ENCODE results near the gene PROCR. TPM values are rescaled to one million over a fixed set of nuclear protein-coding genes. Genes with fewer than 3 reads are reported as not detected.

The PROCR gene
- total RNA-seq, 4 donors from 2014 or later: 11.7 to 59.4 (median 35.9) TPM

DNA sequence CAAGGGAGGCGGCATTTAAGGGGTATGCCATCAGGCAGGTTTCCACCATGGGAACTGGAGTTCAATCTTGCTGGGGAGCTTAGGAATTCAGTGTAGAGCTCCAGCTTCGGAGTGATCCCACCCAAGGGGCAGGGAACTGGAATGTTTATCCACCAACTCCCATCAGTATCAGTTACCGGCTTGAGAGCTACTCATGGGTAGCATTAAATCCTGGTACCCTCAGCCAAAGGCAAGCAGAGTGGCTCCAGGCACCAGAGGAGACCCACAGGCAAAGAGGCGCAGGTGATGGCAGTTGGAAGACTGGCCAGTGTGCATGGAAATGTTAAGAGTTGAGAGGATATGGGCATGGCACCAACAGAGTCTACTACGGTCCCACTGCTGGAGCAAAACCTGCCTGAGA lies 38.8 kb upstream of the PROCR start:
- no peaks in the 10 kb centered on the region for H3K9me3 ChIP-seq
- H3K36me3 ChIP-seq: peaks cover 0 to 95% of the 10 kb centered on the region in 2 donors
- no peak for ATAC-seq
- no peaks in the 10 kb centered on the region for H3K27me3 ChIP-seq
- 93 to 100% methylated on average over 1 to 3 of the region's 5 CpGs for WGBS, 2 donors (ENCODE audit: low coverage in 1 of 2)
- H3K27ac ChIP-seq: no peak overlapping the region
- peaks cover 0 to 17% (median 0%) of the 10 kb centered on the region in 3 donors for H3K4me1 ChIP-seq
- H3K4me3 ChIP-seq: no peak overlapping the region
- TF ChIP-seq POLR2A (IDR thresholded peaks at IDR 0.05): no peak
- no peak for TF ChIP-seq POLR2AphosphoS5 (IDR thresholded peaks at IDR 0.05)
- TF ChIP-seq, protein P1, sequence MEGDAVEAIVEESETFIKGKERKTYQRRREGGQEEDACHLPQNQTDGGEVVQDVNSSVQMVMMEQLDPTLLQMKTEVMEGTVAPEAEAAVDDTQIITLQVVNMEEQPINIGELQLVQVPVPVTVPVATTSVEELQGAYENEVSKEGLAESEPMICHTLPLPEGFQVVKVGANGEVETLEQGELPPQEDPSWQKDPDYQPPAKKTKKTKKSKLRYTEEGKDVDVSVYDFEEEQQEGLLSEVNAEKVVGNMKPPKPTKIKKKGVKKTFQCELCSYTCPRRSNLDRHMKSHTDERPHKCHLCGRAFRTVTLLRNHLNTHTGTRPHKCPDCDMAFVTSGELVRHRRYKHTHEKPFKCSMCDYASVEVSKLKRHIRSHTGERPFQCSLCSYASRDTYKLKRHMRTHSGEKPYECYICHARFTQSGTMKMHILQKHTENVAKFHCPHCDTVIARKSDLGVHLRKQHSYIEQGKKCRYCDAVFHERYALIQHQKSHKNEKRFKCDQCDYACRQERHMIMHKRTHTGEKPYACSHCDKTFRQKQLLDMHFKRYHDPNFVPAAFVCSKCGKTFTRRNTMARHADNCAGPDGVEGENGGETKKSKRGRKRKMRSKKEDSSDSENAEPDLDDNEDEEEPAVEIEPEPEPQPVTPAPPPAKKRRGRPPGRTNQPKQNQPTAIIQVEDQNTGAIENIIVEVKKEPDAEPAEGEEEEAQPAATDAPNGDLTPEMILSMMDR (IDR thresholded peaks at IDR 0.05): no peak
- TF ChIP-seq EP300 (IDR thresholded peaks at IDR 0.05): no peak

DNA sequence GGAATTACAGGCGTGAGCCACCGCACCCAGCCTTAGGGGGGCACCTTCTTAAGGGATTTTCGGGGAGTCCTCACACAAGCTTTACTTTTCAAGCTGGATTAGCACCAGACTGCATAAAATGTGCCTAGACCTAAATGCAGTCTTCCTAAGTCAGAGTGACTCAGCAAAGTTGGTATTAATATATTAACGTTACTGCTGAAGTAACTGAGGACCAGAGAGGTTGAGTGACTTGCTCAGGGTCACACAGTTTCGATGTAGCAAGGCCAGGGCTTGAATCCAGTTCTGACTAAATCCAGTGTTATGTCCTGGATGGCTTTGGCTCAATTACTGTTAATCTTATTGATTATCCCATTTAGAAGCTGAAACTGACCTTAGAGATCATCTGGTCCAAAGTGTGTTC lies 38.1 kb upstream of the PROCR start:
- H3K27me3 ChIP-seq: no peaks in the 10 kb centered on the region
- peak overlapping the region in 1 of 4 donors; percentile 75 for H3K27ac ChIP-seq
- ATAC-seq: no peak
- no peaks in the 10 kb centered on the region for H3K9me3 ChIP-seq
- WGBS, 2 donors (ENCODE audit: low coverage in 1 of 2): 78 to 100% methylated on average over 1 to 5 of the region's 5 CpGs
- TF ChIP-seq POLR2AphosphoS5 (IDR thresholded peaks at IDR 0.05): no peak
- no peak for TF ChIP-seq POLR2A (IDR thresholded peaks at IDR 0.05)
- TF ChIP-seq EP300 (IDR thresholded peaks at IDR 0.05): no peak
- TF ChIP-seq, protein P1 (IDR thresholded peaks at IDR 0.05): no peak
- peaks cover 0 to 97% of the 10 kb centered on the region in 2 donors for H3K36me3 ChIP-seq
- no peak overlapping the region for H3K4me3 ChIP-seq
- peaks cover 0 to 17% (median 0%) of the 10 kb centered on the region in 3 donors for H3K4me1 ChIP-seq

DNA sequence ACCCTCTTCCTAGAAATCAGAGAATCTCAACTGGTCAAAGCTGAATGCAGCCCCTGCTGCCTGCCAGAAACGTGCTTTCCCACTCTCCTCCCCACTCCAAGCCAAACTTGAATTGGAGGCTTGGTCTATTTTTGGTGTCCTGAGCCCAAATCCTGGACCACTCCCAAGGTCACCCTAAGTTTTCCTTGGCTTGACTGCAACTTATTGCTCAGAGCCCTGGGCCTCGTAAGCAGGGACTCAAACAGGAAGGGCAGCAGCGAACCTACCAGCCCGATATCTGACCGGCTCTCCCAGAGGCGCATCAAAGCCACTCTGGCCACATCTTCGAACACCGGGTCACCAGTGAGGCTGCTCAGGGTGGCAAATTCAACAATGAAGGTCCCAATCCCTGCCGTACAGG lies 37.4 kb upstream of the PROCR start:
- peaks cover 0 to 17% (median 0%) of the 10 kb centered on the region in 3 donors for H3K4me1 ChIP-seq
- TF ChIP-seq POLR2A (IDR thresholded peaks at IDR 0.05): no peak
- TF ChIP-seq POLR2AphosphoS5 (IDR thresholded peaks at IDR 0.05): no peak
- TF ChIP-seq EP300 (IDR thresholded peaks at IDR 0.05): no peak
- TF ChIP-seq, protein P1 (IDR thresholded peaks at IDR 0.05): no peak
- peaks cover 0 to 97% of the 10 kb centered on the region in 2 donors for H3K36me3 ChIP-seq
- peak overlapping the region in 3 of 4 donors; percentile 41 to 75 (median 70) for H3K27ac ChIP-seq
- H3K27me3 ChIP-seq: no peaks in the 10 kb centered on the region
- ATAC-seq: no peak
- H3K4me3 ChIP-seq: no peak overlapping the region
- no peaks in the 10 kb centered on the region for H3K9me3 ChIP-seq
- 50% methylated on average over 1 of the region's 9 CpGs; no CpG with 5 or more reads in 1 of the 2 donors for WGBS, 2 donors (ENCODE audit: low coverage in 1 of 2)

DNA sequence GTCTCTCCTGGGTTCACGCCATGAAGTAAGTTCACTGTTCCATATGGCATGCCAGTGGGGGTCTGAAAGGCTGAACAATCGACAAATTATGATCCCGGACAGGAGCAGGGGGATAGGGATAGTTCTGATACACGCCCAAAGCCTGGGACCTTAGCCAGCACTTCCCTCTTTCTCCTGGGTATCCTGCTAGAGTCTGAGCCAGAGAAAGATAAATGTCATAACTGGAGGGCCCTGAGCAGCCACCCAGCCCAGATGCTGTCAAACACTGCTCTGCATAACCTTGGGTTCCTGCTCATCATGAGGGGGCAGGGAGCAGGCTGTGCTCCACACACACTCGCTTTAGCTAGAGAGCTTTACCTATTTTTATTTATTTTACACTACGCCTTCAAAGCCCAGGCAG lies 37.0 kb upstream of the PROCR start:
- H3K27ac ChIP-seq: peak overlapping the region in 3 of 4 donors; percentile 41 to 75 (median 70)
- no peaks in the 10 kb centered on the region for H3K27me3 ChIP-seq
- TF ChIP-seq EP300 (IDR thresholded peaks at IDR 0.05): no peak
- no peaks in the 10 kb centered on the region for H3K9me3 ChIP-seq
- peaks cover 0 to 97% of the 10 kb centered on the region in 2 donors for H3K36me3 ChIP-seq
- 87 to 100% methylated on average over 2 to 6 of the region's 6 CpGs for WGBS, 2 donors (ENCODE audit: low coverage in 1 of 2)
- H3K4me1 ChIP-seq: peaks cover 0 to 17% (median 0%) of the 10 kb centered on the region in 3 donors
- no peak for ATAC-seq
- H3K4me3 ChIP-seq: no peak overlapping the region

DNA sequence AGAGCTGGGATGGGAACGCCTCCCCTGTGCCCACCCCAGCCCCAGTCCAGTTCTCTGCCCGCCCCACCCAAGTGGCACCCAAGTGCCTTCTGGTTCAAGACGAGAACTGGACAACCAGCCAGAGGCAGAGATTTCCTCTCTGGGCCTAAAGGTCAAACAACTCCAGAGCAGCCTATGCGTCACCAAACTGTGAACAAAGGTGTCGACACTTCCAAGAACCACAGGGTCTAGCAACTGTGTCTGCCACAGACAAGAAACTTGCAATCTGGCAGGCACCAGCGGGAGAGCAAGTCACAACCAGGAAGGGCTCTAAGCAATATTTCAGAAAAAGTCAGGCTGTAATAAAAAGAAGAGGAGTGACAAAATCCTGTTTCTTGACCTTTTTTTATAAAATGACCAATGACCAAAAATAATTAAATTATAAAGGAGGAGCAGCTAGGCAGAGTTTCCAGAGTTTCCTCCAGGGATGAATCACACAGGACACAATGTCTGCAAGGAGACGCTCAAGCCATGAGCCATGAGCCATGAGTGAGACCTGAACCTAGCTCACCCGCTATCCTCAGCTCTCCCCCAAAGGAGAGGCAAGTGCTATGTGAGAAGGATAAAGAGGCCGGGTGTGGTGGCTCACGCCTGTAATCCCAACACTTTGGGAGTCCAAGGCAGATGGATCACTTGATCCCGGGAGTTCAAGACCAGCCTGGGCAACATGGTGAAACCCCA lies 35.8 kb upstream of the PROCR start:
- Histone ChIP-seq H3K4me1 (peaks cover 0 to 17% (median 0%) of the 10 kb centered on the region in 3 donors), H3K27ac (peak overlapping the region in 3 of 4 donors; percentile 41 to 75 (median 73)), H3K36me3 (peaks cover 0 to 93% of the 10 kb centered on the region in 2 donors), H3K27me3 (no peaks in the 10 kb centered on the region), H3K9me3 (no peaks in the 10 kb centered on the region), H3K4me3 (no peak overlapping the region)
- TF ChIP-seq POLR2AphosphoS5 (IDR thresholded peaks at IDR 0.05): no peak
- TF ChIP-seq, protein P1 (IDR thresholded peaks at IDR 0.05): no peak
- no peak for TF ChIP-seq EP300 (IDR thresholded peaks at IDR 0.05)
- TF ChIP-seq POLR2A (IDR thresholded peaks at IDR 0.05): no peak
- WGBS, 2 donors (ENCODE audit: low coverage in 1 of 2): 69 to 84% methylated on average over 6 to 8 of the region's 11 CpGs
- ATAC-seq: peak; percentile 73
